B cell (primary cell): ENCODE data around the gene KPNB1. TPM values are rescaled to one million over a fixed set of nuclear protein-coding genes. Genes with fewer than 3 reads are reported as not detected.
A peak's percentile ranks its signal among the peaks of the same experiment; 100 is the strongest.

ENCODE experiments used
- ATAC-seq: fragments of 200-7000 bp; cut with Tn5 transposase; one replicate; pipeline ENCODE4 v1.10.0; 2021; ENCODE audit warnings: low read depth, mild to moderate bottlenecking, moderate number of reproducible peaks, moderate library complexity
- CTCF ChIA-PET: fragments of 350-600 bp; sonication (Branson Sonifier 250); formaldehyde crosslinking; loops from one replicate; lab custom pipeline; 2021; ENCODE audit warnings: antibody characterized with exemption, inconsistent platforms; lab: Charles Lee
- POLR2A ChIA-PET: fragments of 350-600 bp; sonication (Branson Sonifier 250); formaldehyde crosslinking; loops from one replicate; lab custom pipeline; 2021; ENCODE audit warnings: antibody characterized with exemption; lab: Charles Lee
- DNase-seq: peaks from one replicate; pipeline ENCODE4 v3.0.0; 2013
- H2AFZ ChIP-seq: 2 replicates; pipeline ENCODE4 v1.6.1; 2012; ENCODE audit warnings: mild to moderate bottlenecking, low read depth, low read length; ENCODE audit not compliant: insufficient read depth, poor library complexity, severe bottlenecking
- H3K27ac ChIP-seq, 2 donors: 1 replicate in 1 of 2; 2 replicates in 1 of 2; pipeline ENCODE4 v1.5.1; 2012 to 2013; ENCODE audit warnings: low read length in 2 of 2, mild to moderate bottlenecking in 2 of 2, moderate library complexity in 1 of 2
- H3K27me3 ChIP-seq, 4 experiments: fragments of 200-600 bp in 1 of 4; sonication (generic) in 1 of 4; replicated peaks in 1 of 4; 1 replicate in 2 of 4; 2 replicates in 2 of 4; pipeline versions ENCODE4 v1.6.1 to v1.7.0; 2013 to 2016; ENCODE audit warnings: low read length in 3 of 4, mild to moderate bottlenecking in 2 of 4, mixed read lengths in 1 of 4, moderate library complexity in 1 of 4; ENCODE audit not compliant: insufficient read depth in 4 of 4, control insufficient read depth in 3 of 4; ENCODE audit errors: control extremely low read depth in 1 of 4
- H3K36me3 ChIP-seq, 2 experiments: replicated peaks in 1 of 2; 1 replicate in 1 of 2; 2 replicates in 1 of 2; pipeline versions ENCODE4 v1.6.1 to v1.7.1; 2013; ENCODE audit warnings: low read length in 1 of 2; ENCODE audit not compliant: insufficient read depth in 2 of 2, control insufficient read depth in 1 of 2; ENCODE audit errors: control extremely low read depth in 1 of 2, extremely low read depth in 1 of 2
- H3K4me1 ChIP-seq, 2 donors: fragments of 200-600 bp in 1 of 2; sonication (generic) in 1 of 2; 1 replicate in 1 of 2; 2 replicates in 1 of 2; pipeline versions ENCODE4 v1.5.1 to v1.6.1; 2013 to 2017; ENCODE audit warnings: low read length in 2 of 2; ENCODE audit not compliant: control insufficient read depth in 2 of 2, insufficient read depth in 2 of 2
- H3K4me2 ChIP-seq: replicated peaks from 2 replicates; pipeline ENCODE3; 2012; ENCODE audit warnings: mild to moderate bottlenecking, low read depth, low read length; ENCODE audit not compliant: poor library complexity, severe bottlenecking
- H3K4me3 ChIP-seq, 5 experiments: fragments of 200-600 bp in 1 of 5; sonication (generic) in 1 of 5; 1 replicate in 3 of 5; 2 replicates in 2 of 5; pipeline versions ENCODE4 v1.5.1 to v1.7.0; 2011 to 2016; ENCODE audit warnings: low read length in 4 of 5, mild to moderate bottlenecking in 4 of 5, low read depth in 2 of 5, control low read depth in 1 of 5, moderate library complexity in 1 of 5; ENCODE audit not compliant: insufficient read depth in 1 of 5; ENCODE audit errors: control extremely low read depth in 1 of 5, extremely low read depth in 1 of 5
- H3K79me2 ChIP-seq: fragments of 200-600 bp; sonication (generic); one replicate; pipeline ENCODE4 v1.6.0; 2016; ENCODE audit warnings: low read length; ENCODE audit not compliant: control insufficient read depth, insufficient read depth
- H3K9ac ChIP-seq: fragments of 200-600 bp; sonication (generic); 2 replicates; pipeline ENCODE4 v1.6.1; 2017; ENCODE audit warnings: mild to moderate bottlenecking, low read length, moderate library complexity
- H3K9me3 ChIP-seq, 3 donors: one replicate each; pipeline versions ENCODE4 v1.6.1 to v1.7.1; 2013; ENCODE audit warnings: low read length in 2 of 3; ENCODE audit not compliant: control insufficient read depth in 2 of 3, insufficient read depth in 1 of 3; ENCODE audit errors: control extremely low read depth in 1 of 3
- H4K20me1 ChIP-seq: 2 replicates; pipeline ENCODE4 v1.6.0; 2012; ENCODE audit warnings: mild to moderate bottlenecking, low read length; ENCODE audit not compliant: insufficient read depth, control insufficient read depth, poor library complexity, severe bottlenecking
- H3K27ac Mint-ChIP-seq: one replicate; pipeline ENCODE4 v1.8.0; 2021; ENCODE audit warnings: mixed read lengths
- H3K27me3 Mint-ChIP-seq: one replicate; pipeline ENCODE4 v1.8.0; 2021; ENCODE audit warnings: mixed read lengths
- H3K4me1 Mint-ChIP-seq: one replicate; pipeline ENCODE4 v1.8.0; 2021; ENCODE audit warnings: mixed read lengths
- H3K4me3 Mint-ChIP-seq: one replicate; pipeline ENCODE4 v1.8.0; 2021; ENCODE audit warnings: mixed read lengths
- H3K9me3 Mint-ChIP-seq: one replicate; pipeline ENCODE4 v1.8.0; 2022; ENCODE audit warnings: mixed read lengths; ENCODE audit not compliant: insufficient read depth
- CTCF ChIP-seq: fragments of 200-600 bp; IDR thresholded peaks from one replicate; pipeline ENCODE4 v1.8.0; 2022; ENCODE audit warnings: antibody characterized with exemption, mild to moderate bottlenecking
- EZH2 ChIP-seq: IDR thresholded peaks from 2 replicates; pipeline ENCODE4 v1.6.1; 2012; ENCODE audit warnings: borderline replicate concordance, low read depth, mild to moderate bottlenecking, moderate library complexity, low read length; ENCODE audit not compliant: insufficient read depth, poor library complexity, severe bottlenecking
- WGBS: methylation state at CpG from one replicate; pipeline ENCODE4 v1.1.5; 2013; ENCODE audit warnings: missing lambda C conversion rate; ENCODE audit not compliant: insufficient coverage; 5-methylcytosine and 5-hydroxymethylcytosine counted together
- intact Hi-C: fragments of 100-400 bp; cut with micrococcal nuclease; formaldehyde crosslinking; loops from one replicate; pipeline ENCODE4 v1.10.0; 2022
- polyA plus RNA-seq: library from polyadenylated mRNA; depleted of rRNA; stranded (reverse); fragments of >200 nt; gene quantifications from 2 replicates; pipeline ENCODE4 v1.2.3, GENCODE V29; 2012
- total RNA-seq, 2 donors: library from RNA; stranded (reverse); fragments of 120-200 nt in 1 of 2; gene quantifications; 1 replicate in 1 of 2; 2 replicates in 1 of 2; pipeline versions ENCODE4 v1.2.3 to v1.2.4, GENCODE V29; 2013 to 2022

KPNB1 gene
- total and polyA plus RNA-seq, 2 donors (not counting 1 experiment from before 2014, with no cell fraction given): 60.6 to 278 TPM

GRCh38 chr17:47697906-47698711, 48.4 kb downstream of the KPNB1 start:
- H3K4me3 Mint-ChIP-seq: no peak overlapping the region
- H3K79me2 ChIP-seq: no peaks in the 10 kb centered on the region
- peak overlapping the region; percentile 46 for H3K27ac Mint-ChIP-seq
- WGBS: 47% methylated on average over 8 of the region's 9 CpGs
- DNase-seq (no peak), ATAC-seq (no peak)
- TF ChIP-seq EZH2: no peak
- TF ChIP-seq CTCF: no peak
- H3K4me3 ChIP-seq: no peak overlapping the region
- H3K4me1 Mint-ChIP-seq: peaks cover 45% of the 10 kb centered on the region
- H3K27me3 ChIP-seq: no peaks in the 10 kb centered on the region
- no peaks in the 10 kb centered on the region for H3K9me3 Mint-ChIP-seq
- H4K20me1 ChIP-seq: peaks cover 4% of the 10 kb centered on the region
- no peak overlapping the region for H3K9ac ChIP-seq
- no peaks in the 10 kb centered on the region for H3K27me3 Mint-ChIP-seq
- intact Hi-C loops: loop anchor here (2.0 to 10.0 kb wide), 3 partner anchors 17 to 107 kb away; no protein-coding TSS in a partner anchor
- ChIA-PET POLR2A (interaction anchor here (0.6 to 1.0 kb wide), 4 partner anchors 18 to 1413 kb away, joined by 3 to 8 read pairs (median 4); no protein-coding TSS in a partner anchor), CTCF (interaction anchor here (0.7 to 7.0 kb wide), 20 partner anchors 10 to 103 kb away, joined by 3 to 108 read pairs (median 4); partner anchors contain the start of gene TBX21)
- no peaks in the 10 kb centered on the region for H3K36me3 ChIP-seq
- H3K4me2 ChIP-seq: no peak overlapping the region
- no peak overlapping the region for H2AFZ ChIP-seq
- H3K9me3 ChIP-seq: no peaks in the 10 kb centered on the region
- no peak overlapping the region for H3K27ac ChIP-seq
- H3K4me1 ChIP-seq: peaks cover 20 to 57% of the 10 kb centered on the region in 2 donors
